GM19043 (cell line): ENCODE data around the gene TSPAN9.

Experiments used
- ATAC-seq: cut with Tn5 transposase; IDR thresholded peaks from one replicate; pipeline ENCODE4 v1.9.1; 2021; ENCODE audit warnings: low read depth; ENCODE audit not compliant: unreplicated experiment

The TSPAN9 gene

DNA sequence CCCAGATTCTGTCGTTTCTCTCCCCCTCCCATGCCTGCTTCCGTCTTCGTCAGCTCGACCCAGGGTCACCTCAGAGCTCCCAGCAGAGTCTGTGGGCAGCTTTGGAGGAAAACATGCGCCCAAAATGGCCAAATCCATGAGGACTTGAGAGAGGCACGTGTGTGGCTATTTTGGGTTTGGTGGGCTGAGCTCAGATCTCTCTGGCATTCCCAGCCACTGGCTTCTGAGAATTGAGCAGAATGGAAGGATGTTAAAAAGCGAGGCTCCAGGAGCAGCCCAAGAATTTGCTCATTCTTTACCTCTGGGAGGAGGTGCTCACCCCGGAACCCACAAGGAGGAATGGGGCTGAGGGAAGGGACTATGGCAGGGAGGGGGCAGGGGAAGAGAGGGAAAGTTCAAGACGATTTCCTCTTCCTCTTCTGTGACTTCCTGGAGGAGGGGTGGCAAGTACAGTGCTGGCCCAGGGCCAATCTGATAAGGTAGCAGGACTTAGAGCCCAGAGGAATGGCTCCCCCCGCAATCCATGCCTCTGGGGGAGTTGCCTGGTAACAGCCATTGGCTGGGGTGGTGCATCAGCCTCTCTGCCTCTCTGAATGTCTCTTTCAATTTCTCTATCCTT is 20.1 kb downstream of the TSPAN9 start:
- no peak for ATAC-seq

DNA sequence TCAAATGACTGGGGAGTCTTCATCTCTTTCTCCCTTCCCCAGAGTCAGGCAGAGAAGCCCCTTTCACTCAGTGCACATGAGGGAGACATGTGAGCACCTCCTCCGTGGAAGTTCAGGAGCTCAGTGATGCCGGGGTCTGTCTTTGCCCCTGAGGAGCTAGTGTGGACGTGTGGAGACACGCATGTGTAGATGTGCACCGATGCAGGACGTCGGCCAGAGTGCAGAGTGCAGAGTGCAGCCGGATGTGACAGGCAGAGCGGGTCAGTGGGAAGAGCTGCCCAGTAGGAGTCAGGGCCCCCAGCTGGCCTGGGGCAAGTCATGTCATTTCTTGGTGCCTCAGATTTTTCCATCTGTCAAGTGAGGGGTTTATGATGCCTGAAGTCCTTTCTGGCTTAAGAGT is 20.7 kb downstream of the TSPAN9 start:
- ATAC-seq = no peak

DNA sequence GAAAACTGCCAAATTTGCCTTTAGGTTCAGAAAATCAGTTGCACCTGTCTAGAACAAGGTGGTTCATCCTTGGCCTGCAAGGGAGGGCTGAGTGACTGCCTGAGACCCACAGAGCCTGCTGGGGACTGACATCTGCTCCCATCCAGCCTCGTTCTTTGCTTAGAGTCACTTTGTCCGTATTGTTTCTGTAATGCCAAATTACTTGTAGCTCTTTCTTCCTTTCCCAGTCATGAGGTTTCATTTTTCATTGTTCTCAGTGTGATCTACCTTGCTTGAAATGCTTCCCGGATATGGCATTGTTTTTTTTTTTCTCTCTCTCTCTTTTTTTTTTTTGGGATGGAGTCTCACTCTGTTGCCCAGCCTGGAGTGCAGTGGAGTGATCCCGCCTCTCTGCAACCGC is 21.3 kb downstream of the TSPAN9 start:
- no peak for ATAC-seq

DNA sequence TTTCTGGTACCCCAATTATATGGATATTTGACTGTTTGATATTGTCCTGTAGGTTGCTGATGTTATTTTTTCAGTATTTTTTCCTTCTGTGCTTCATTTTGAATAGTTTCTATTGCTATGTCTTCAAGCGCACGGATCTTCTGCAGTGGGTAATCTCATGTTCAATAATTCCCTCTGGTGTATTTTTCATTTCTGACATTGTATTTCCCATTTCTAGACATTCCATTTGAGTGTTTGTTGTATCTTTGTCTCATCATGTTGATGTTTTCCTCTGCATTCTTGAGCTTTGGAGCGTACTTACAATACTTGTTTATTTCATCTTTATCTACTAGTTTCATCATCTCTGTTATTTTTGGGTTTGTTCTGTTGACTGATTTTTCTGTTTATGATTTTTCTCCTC is 22.0 kb downstream of the TSPAN9 start:
- no peak for ATAC-seq

- ATAC-seq = no peak
These were observed 24.3 kb downstream of the TSPAN9 start for GRCh38 chr12:3101309-3102024.

DNA sequence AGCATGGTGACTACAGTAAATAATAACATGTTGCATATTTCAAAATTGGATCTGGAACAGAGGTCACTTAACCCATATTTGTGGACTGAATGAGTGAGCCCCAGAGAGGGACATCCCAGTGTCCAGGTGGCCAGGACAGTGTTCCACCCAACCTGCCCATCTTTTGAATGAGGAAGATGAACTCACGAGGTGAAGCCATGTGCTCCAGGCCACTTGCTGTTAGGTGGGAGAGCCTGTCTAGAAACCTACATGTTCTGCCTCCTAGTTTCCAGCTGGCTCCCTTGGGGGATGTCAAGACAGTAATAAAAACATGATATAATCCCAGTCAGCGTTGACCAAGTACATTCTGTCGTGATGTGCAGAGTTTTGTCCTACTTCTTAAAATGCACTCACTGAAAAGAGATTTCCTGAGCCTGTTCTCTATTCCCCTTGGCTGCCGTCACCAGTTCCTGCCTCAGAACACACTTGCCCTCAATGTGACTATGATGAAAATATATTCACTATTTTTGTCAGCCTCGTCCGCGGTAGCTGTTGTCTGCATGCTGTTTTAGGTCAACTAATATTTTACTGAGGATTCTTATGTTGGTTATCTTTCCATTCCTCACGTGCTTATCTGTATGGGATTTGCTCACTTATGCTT is 25.7 kb downstream of the TSPAN9 start:
- no peak for ATAC-seq

DNA sequence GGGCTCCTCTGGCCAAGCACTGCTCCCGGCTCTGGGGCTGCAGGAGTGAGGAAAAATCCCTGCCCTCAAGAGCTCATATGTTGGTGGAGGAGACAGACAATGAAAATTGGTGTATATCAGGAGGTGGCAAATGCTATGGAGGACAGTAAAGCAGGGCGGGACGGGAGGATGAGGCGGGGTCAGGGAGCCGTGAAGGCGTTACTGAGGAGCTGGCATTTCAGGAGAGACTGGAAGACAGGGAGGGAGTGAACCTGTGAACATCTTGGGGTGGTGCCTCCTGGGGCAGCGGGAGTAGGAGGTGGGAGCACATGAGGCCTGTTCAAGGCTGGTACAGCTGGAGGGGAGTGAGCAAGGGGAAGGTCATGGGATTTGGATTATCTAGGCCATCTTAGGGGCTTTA is 26.6 kb downstream of the TSPAN9 start:
- no peak for ATAC-seq

- ATAC-seq = no peak
These were observed 28.7 kb downstream of the TSPAN9 start for GRCh38 chr12:3105690-3106479.

DNA sequence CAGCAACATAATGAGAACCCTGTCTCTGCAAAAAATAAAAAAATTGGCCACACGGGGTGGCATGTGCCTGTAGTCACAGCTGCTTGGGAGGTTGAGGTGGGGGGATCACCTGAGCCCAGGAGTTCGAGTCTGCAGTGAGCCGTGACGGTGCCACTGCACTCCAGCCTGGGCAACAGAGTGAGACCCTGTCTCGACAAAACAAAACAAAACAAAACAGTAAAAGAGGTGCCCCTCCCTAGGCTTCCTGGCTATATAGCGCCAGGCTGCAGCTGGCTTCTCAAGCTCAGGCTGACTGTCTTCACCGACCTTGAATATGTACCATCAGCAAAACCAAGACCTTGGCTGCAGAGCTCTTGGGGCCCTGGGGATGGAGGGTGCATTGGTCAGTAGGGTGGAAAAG is 29.4 kb downstream of the TSPAN9 start:
- ATAC-seq = no peak

- ATAC-seq = no peak
These were observed 29.9 kb downstream of the TSPAN9 start for GRCh38 chr12:3107071-3107583.

GRCh38 chr12:3107954-3108353 is 30.8 kb downstream of the TSPAN9 start:
- no peak for ATAC-seq

GRCh38 chr12:3110578-3110977 is 33.4 kb downstream of the TSPAN9 start:
- ATAC-seq = no peak

DNA sequence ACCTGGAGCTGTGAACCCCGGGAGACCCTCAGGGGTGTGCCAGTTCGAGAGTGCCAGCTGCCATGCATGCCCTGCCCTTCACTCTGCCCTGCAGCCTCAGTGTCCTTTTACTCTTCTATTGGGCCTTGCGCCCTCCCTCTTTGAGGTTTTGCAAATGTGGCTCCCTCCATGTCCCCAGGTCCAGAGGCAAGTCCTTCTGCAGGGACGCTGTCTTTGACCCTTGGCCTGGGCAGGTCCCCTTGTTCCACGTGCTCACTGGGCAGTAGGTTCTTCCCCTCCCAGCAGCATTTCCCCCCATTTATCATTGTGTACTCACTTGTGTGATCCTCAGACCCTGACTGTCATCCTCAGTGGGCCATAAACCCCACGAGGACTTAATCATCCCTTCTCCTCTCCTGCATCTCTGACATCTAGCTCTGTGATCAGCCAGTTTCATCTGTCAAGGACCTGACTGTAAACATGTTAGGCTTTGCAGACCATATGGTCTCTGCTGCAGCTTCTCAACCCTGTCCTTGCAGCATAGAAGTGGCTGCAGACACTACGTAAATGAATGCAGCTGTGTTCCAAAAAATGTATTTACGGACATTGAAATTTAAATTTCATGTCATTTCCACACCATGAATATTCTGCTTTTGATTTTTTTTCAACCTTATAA is 36.6 kb downstream of the TSPAN9 start:
- ATAC-seq = no peak

GRCh38 chr12:3114671-3115070 is 37.5 kb downstream of the TSPAN9 start:
- no peak for ATAC-seq

DNA sequence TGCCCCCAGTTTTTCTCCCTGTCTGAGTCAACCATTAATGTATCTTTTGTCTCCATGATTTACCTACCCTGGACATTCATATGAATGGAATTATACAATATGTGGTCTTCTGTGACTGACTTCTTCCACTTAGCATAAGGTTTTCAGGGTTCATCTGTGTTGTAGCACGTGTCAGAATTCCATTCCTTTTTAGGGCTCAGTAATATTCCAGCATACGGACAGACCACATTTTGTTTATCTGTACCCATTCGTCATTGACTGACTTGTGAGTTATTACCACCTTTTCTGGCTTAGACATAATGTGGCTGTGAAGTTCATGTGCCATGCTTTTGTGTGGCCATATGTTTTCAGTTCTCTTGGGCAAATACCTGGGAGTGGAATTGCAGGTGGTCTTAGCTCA is 37.9 kb downstream of the TSPAN9 start:
- ATAC-seq = no peak

- ATAC-seq = no peak
These were observed 39.1 kb downstream of the TSPAN9 start for GRCh38 chr12:3116106-3116844.

- ATAC-seq = no peak
These were observed 40.0 kb downstream of the TSPAN9 start for GRCh38 chr12:3117144-3117581.

GRCh38 chr12:3117591-3118015 is 40.4 kb downstream of the TSPAN9 start:
- no peak for ATAC-seq

- ATAC-seq = no peak
These were observed 42.1 kb downstream of the TSPAN9 start for GRCh38 chr12:3119192-3119755.
